Endodermal cell (in vitro differentiated cells): ENCODE data around the gene CASZ1. TPM values are rescaled to one million over a fixed set of nuclear protein-coding genes. Genes with fewer than 3 reads are reported as not detected.

Source experiments
- DNase-seq: peaks from one replicate; pipeline ENCODE4 v3.0.0-alpha.2; 2017
- H3K27ac ChIP-seq: 2 replicates; pipeline ENCODE4 v1.5.1; 2013; ENCODE audit warnings: mild to moderate bottlenecking, low read depth, low read length, moderate library complexity
- H3K27me3 ChIP-seq: 2 replicates; pipeline ENCODE4 v1.6.1; 2013; ENCODE audit warnings: mild to moderate bottlenecking, low read length, moderate library complexity; ENCODE audit not compliant: insufficient read depth, control insufficient read depth, poor library complexity, severe bottlenecking
- H3K36me3 ChIP-seq: 2 replicates; pipeline ENCODE4 v1.7.0; 2013; ENCODE audit warnings: mild to moderate bottlenecking, low read length, moderate library complexity; ENCODE audit not compliant: control insufficient read depth, insufficient read depth
- H3K4me1 ChIP-seq: one replicate; pipeline ENCODE4 v1.7.0; 2013; ENCODE audit warnings: low read length; ENCODE audit not compliant: control insufficient read depth, insufficient read depth
- H3K4me3 ChIP-seq: 2 replicates; pipeline ENCODE4 v1.5.1; 2013; ENCODE audit warnings: mild to moderate bottlenecking, low read length, moderate library complexity
- H3K9ac ChIP-seq: 2 replicates; pipeline ENCODE4 v1.6.1; 2013; ENCODE audit warnings: mild to moderate bottlenecking, low read length, moderate library complexity; ENCODE audit not compliant: poor library complexity, severe bottlenecking; ENCODE audit errors: extremely low read depth
- H3K9me3 ChIP-seq: 2 replicates; pipeline ENCODE4 v1.6.1; 2013; ENCODE audit warnings: mild to moderate bottlenecking, low read length, moderate library complexity; ENCODE audit not compliant: control insufficient read depth
- H3K27ac Mint-ChIP-seq: 2 replicates; pipeline ENCODE4 v1.8.0; 2020; ENCODE audit warnings: mixed read lengths
- H3K27me3 Mint-ChIP-seq: 2 replicates; pipeline ENCODE4 v1.8.0; 2021; ENCODE audit warnings: mild to moderate bottlenecking, mixed read lengths; ENCODE audit not compliant: insufficient read depth
- H3K36me3 Mint-ChIP-seq: 2 replicates; pipeline ENCODE4 v1.8.0; 2020; ENCODE audit warnings: low read depth, mixed read lengths
- H3K4me1 Mint-ChIP-seq: 2 replicates; pipeline ENCODE4 v1.8.0; 2020; ENCODE audit warnings: mixed read lengths
- H3K4me3 Mint-ChIP-seq: 2 replicates; pipeline ENCODE4 v1.8.0; 2020; ENCODE audit warnings: mild to moderate bottlenecking, moderate library complexity, mixed read lengths
- H3K9me3 Mint-ChIP-seq: 2 replicates; pipeline ENCODE4 v1.8.0; 2020; ENCODE audit warnings: mild to moderate bottlenecking, mixed read lengths
- WGBS, 2 experiments: methylation state at CpG; one replicate each; pipeline versions ENCODE4 v1.1.5 to v1.1.7; 2013; ENCODE audit warnings: missing lambda C conversion rate in 2 of 2, mixed read lengths in 1 of 2; ENCODE audit not compliant: insufficient coverage in 1 of 2, insufficient read length in 1 of 2; 5-methylcytosine and 5-hydroxymethylcytosine counted together
- total RNA-seq, 2 donors: library from RNA; stranded (reverse); fragmentation: NEBNext Ultra II Directional in 1 of 2; extraction: Animal tissue kit (Norgen Biotek cat#: 25700) in 1 of 2; gene quantifications; 2 replicates in 1 of 2; 3 replicates in 1 of 2; pipeline ENCODE4 v1.2.1, GENCODE V29; 2021
- TF ChIP-seq, protein P1 (sequence below): fragments of 200-600 bp; sonication (generic); conservative IDR thresholded peaks from 2 replicates; pipeline ENCODE4 v1.5.0; 2021; ENCODE audit warnings: antibody characterized with exemption, mild to moderate bottlenecking

Gene CASZ1
- total RNA-seq, 2 donors from 2014 or later, result 3.5 to 5.9 TPM

DNA sequence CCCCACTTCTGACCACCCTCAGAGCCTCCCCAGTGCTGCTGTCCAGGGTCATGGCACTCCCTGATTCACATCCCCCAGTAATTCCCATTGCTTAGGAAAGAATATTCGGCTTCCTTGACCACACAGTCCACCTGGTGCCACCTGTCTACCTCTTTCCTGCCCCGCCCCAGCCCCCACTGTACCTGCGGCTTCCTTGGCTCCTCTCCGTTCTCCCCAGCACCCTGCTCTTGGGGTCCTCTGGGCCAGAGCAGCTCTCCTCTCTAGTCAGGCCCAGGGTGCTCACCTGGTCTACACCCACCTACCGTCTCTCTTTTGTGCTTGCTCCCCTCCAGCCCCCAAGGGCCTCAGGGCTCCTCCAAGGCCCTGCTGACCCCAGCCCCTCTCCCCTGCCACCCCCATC, 179.1 kb downstream of the CASZ1 start:
- H3K4me1 ChIP-seq, result no peaks in the 10 kb centered on the region
- no peaks in the 10 kb centered on the region for H3K27me3 ChIP-seq
- H3K9ac ChIP-seq, result no peak overlapping the region
- no peak overlapping the region for H3K4me3 ChIP-seq
- Mint-ChIP-seq H3K27ac (peak overlapping the region; percentile 64), H3K36me3 (peaks cover 2% of the 10 kb centered on the region), H3K4me1 (peaks cover 4% of the 10 kb centered on the region), H3K9me3 (no peaks in the 10 kb centered on the region), H3K4me3 (no peak overlapping the region), H3K27me3 (no peaks in the 10 kb centered on the region)
- TF ChIP-seq, protein P1, sequence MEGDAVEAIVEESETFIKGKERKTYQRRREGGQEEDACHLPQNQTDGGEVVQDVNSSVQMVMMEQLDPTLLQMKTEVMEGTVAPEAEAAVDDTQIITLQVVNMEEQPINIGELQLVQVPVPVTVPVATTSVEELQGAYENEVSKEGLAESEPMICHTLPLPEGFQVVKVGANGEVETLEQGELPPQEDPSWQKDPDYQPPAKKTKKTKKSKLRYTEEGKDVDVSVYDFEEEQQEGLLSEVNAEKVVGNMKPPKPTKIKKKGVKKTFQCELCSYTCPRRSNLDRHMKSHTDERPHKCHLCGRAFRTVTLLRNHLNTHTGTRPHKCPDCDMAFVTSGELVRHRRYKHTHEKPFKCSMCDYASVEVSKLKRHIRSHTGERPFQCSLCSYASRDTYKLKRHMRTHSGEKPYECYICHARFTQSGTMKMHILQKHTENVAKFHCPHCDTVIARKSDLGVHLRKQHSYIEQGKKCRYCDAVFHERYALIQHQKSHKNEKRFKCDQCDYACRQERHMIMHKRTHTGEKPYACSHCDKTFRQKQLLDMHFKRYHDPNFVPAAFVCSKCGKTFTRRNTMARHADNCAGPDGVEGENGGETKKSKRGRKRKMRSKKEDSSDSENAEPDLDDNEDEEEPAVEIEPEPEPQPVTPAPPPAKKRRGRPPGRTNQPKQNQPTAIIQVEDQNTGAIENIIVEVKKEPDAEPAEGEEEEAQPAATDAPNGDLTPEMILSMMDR, result no peak
- H3K9me3 ChIP-seq, result no peaks in the 10 kb centered on the region
- DNase-seq, result peak; percentile 32
- no peak overlapping the region for H3K27ac ChIP-seq
- WGBS, 2 experiments, result 93 to 100% methylated on average over 2 to 5 of the region's 5 CpGs
- no peaks in the 10 kb centered on the region for H3K36me3 ChIP-seq

DNA sequence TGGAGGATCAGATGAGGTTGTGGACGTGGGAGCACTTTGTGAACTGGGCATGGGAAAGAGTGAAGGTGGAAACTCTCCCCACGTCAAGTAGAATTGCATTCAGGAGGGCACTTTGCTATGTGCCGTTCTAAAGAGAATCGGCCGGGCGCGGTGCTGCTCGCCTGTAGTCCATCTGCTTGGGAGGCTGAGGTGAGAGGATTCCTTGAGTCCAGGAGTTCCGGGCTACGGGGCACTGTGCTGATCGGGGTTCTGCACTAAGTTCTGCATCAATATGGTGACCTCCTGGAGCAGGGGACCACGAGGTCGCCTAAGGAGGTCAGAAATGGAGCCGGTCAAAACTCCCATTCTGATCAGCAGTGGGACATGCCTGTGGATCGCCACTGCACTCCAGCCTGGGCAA, 179.8 kb downstream of the CASZ1 start:
- H3K27me3 ChIP-seq, result no peaks in the 10 kb centered on the region
- no peak overlapping the region for H3K4me3 ChIP-seq
- no peak overlapping the region for H3K4me3 Mint-ChIP-seq
- WGBS, 2 experiments, result 91 to 94% methylated on average over 15 of the region's 15 CpGs
- H3K9ac ChIP-seq, result no peak overlapping the region
- TF ChIP-seq, protein P1, result no peak
- DNase-seq, result peak; percentile 13
- no peaks in the 10 kb centered on the region for H3K27me3 Mint-ChIP-seq
- no peaks in the 10 kb centered on the region for H3K9me3 Mint-ChIP-seq
- no peaks in the 10 kb centered on the region for H3K36me3 ChIP-seq
- H3K27ac Mint-ChIP-seq, result no peak overlapping the region
- H3K9me3 ChIP-seq, result no peaks in the 10 kb centered on the region
- peaks cover 4% of the 10 kb centered on the region for H3K4me1 Mint-ChIP-seq
- peaks cover 2% of the 10 kb centered on the region for H3K36me3 Mint-ChIP-seq
- no peak overlapping the region for H3K27ac ChIP-seq
- H3K4me1 ChIP-seq, result no peaks in the 10 kb centered on the region

DNA sequence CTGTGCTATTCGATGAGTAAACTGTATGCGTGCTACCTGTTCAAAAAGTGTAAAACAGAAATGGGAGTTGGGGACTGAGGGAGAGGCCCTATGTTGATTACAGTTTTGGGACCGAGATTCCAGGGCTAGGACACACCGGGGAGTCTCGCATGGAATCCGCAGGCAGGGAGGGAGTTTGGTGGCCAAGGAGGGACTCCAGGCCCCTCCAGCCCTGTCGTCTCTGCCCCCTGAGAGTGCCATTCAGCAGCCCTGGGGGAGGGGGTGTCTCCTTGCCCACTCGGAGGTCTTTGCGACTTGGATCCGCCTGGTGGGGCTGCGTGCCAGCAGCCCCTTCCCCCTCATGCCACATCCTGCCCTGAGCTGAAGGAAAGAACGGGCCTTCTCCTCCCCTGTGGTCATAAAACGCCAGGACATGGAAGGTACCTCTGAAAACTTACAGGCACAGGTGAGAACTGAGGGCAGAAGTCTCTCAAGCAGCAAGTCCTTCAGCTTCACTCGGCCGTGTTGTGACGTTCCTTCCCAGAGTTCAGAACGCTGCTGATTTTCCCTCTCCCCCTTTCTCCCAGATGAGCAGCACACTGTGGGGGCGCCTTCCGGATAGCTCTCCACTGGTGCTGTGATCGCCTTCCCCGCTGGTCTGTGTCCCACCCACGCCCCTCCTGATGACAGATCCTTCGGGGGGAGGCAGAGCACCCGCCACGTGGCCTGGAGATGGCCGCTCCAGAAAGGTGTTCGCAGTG, 180.3 kb downstream of the CASZ1 start:
- Mint-ChIP-seq H3K27ac (peak overlapping the region; percentile 65), H3K36me3 (peaks cover 2% of the 10 kb centered on the region), H3K4me1 (peaks cover 4% of the 10 kb centered on the region), H3K4me3 (no peak overlapping the region), H3K27me3 (no peaks in the 10 kb centered on the region), H3K9me3 (no peaks in the 10 kb centered on the region)
- TF ChIP-seq, protein P1, result no peak
- Histone ChIP-seq H3K9ac (no peak overlapping the region), H3K36me3 (no peaks in the 10 kb centered on the region), H3K4me1 (no peaks in the 10 kb centered on the region), H3K27me3 (no peaks in the 10 kb centered on the region), H3K27ac (no peak overlapping the region), H3K4me3 (no peak overlapping the region), H3K9me3 (no peaks in the 10 kb centered on the region)
- 87 to 93% methylated on average over 10 to 27 of the region's 27 CpGs for WGBS, 2 experiments
- DNase-seq, result peak; percentile 47
